PC-9 (cell line): ENCODE results near the gene C10orf105. TPM values are rescaled to one million over a fixed set of nuclear protein-coding genes. Genes with fewer than 3 reads are reported as not detected.

ENCODE experiments used
- BruUV-seq: library from RNA; stranded (reverse); fragments of 400-500 nt; replicated peaks from 2 replicates; lab custom pipeline; 2021; lab: Mats Ljungman, UMichigan
- CTCF ChIA-PET: fragments of 300-600 bp; sonication (Branson Sonifier 250); formaldehyde crosslinking; loops from one replicate; lab custom pipeline; 2022; ENCODE audit warnings: antibody characterized with exemption; lab: Charles Lee
- POLR2A ChIA-PET: fragments of 300-600 bp; sonication (Branson Sonifier 250); formaldehyde crosslinking; loops from one replicate; lab custom pipeline; 2022; ENCODE audit warnings: antibody characterized with exemption; ENCODE audit not compliant: unreplicated experiment; lab: Charles Lee
- DNase-seq, 2 experiments: peaks; one replicate each; pipeline versions ENCODE4 v3.0.0 to v3.0.0-alpha.2; 2015 to 2022; ENCODE audit warnings: mixed read lengths in 1 of 2
- H2AFZ ChIP-seq: fragments of 200-600 bp; sonication (generic); 2 replicates; pipeline ENCODE4 v1.8.1; 2017; ENCODE audit warnings: antibody characterized with exemption
- H3F3A ChIP-seq: fragments of 200-600 bp; sonication (generic); 2 replicates; pipeline ENCODE4 v1.8.1; 2017; ENCODE audit warnings: antibody characterized with exemption, mild to moderate bottlenecking, low read depth; ENCODE audit not compliant: insufficient read depth
- H3K27ac ChIP-seq: fragments of 200-600 bp; sonication (generic); 2 replicates; pipeline ENCODE4 v1.6.1; 2016; ENCODE audit warnings: mixed run types
- H3K27me3 ChIP-seq: fragments of 200-600 bp; sonication (generic); 2 replicates; pipeline ENCODE4 v1.6.1; 2016; ENCODE audit warnings: low read depth, mixed run types; ENCODE audit not compliant: insufficient read depth
- H3K36me3 ChIP-seq: fragments of 200-600 bp; sonication (generic); 2 replicates; pipeline ENCODE4 v1.6.1; 2016; ENCODE audit warnings: low read depth, mixed run types
- H3K4me1 ChIP-seq: fragments of 200-600 bp; sonication (generic); replicated peaks from 2 replicates; pipeline ENCODE4 v1.6.1; 2016; ENCODE audit warnings: mixed run types; ENCODE audit not compliant: insufficient read depth
- H3K4me2 ChIP-seq: fragments of 200-600 bp; sonication (generic); 2 replicates; pipeline ENCODE4 v1.6.1; 2017; ENCODE audit warnings: mixed run types
- H3K4me3 ChIP-seq: fragments of 200-600 bp; sonication (generic); 2 replicates; pipeline ENCODE4 v1.6.1; 2016; ENCODE audit warnings: mixed run types
- H3K79me2 ChIP-seq: fragments of 200-600 bp; sonication (generic); 2 replicates; pipeline ENCODE4 v1.6.1; 2017; ENCODE audit warnings: low read depth, mixed run types
- H3K9me2 ChIP-seq: fragments of 200-600 bp; sonication (generic); 2 replicates; pipeline ENCODE4 v1.8.1; 2017; ENCODE audit warnings: mild to moderate bottlenecking; ENCODE audit not compliant: insufficient read depth
- H3K9me3 ChIP-seq: fragments of 200-600 bp; sonication (generic); 2 replicates; pipeline ENCODE4 v1.8.1; 2016; ENCODE audit warnings: low read depth; ENCODE audit not compliant: insufficient read depth
- H4K20me1 ChIP-seq: fragments of 200-600 bp; sonication (generic); 2 replicates; pipeline ENCODE4 v1.8.1; 2017; ENCODE audit not compliant: insufficient read depth
- CTCF ChIP-seq: fragments of 200-600 bp; sonication (generic); conservative IDR thresholded peaks from 2 replicates; pipeline ENCODE4 v1.6.1; 2017; ENCODE audit warnings: mixed run types, antibody characterized with exemption, mild to moderate bottlenecking, moderate library complexity
- EZH2 ChIP-seq: fragments of 200-600 bp; sonication (generic); IDR thresholded peaks from 2 replicates; pipeline ENCODE4 v1.8.0; 2017; ENCODE audit warnings: antibody characterized with exemption, low read depth
- intact Hi-C: fragments of 100-400 bp; cut with micrococcal nuclease; formaldehyde crosslinking; loops from one replicate; pipeline ENCODE4 v1.10.0; 2022; ENCODE audit not compliant: unreplicated experiment
- total RNA-seq: library from RNA; stranded (reverse); gene quantifications from 2 replicates; pipeline ENCODE4 v1.2.3, GENCODE V29; 2021

C10orf105 gene
- total RNA-seq, 1 experiment from 2014 or later: not detected

GRCh38 chr10:71710519-71710918, 9.1 kb downstream of the C10orf105 start:
- no TSS peak for BruUV-seq
- Histone ChIP-seq H3K4me1 (peaks cover 20% of the 10 kb centered on the region), H2AFZ (no peak overlapping the region), H3K79me2 (no peaks in the 10 kb centered on the region), H3K36me3 (no peaks in the 10 kb centered on the region), H4K20me1 (no peaks in the 10 kb centered on the region), H3K4me3 (no peak overlapping the region), H3K9me3 (no peaks in the 10 kb centered on the region), H3K4me2 (no peak overlapping the region), H3K27me3 (no peaks in the 10 kb centered on the region), H3K27ac (no peak overlapping the region), H3F3A (peaks cover 6% of the 10 kb centered on the region; the same call in 1 of the 2 replicates), H3K9me2 (no peaks in the 10 kb centered on the region)
- DNase-seq: no peak
- TF ChIP-seq EZH2 (no peak), CTCF (no peak)
- ChIA-PET POLR2A (no interaction called here), CTCF (no interaction called here)
- intact Hi-C loops: loop anchor here (5.0 kb wide), 1 partner anchor 102 kb away; no protein-coding TSS in a partner anchor

- Histone ChIP-seq H3K9me3 (no peaks in the 10 kb centered on the region), H3K4me2 (no peak overlapping the region), H3K4me1 (peaks cover 14% of the 10 kb centered on the region), H3K4me3 (no peak overlapping the region), H3K27me3 (no peaks in the 10 kb centered on the region), H3F3A (peaks cover 6% of the 10 kb centered on the region; the same call in 1 of the 2 replicates), H4K20me1 (no peaks in the 10 kb centered on the region), H3K79me2 (no peaks in the 10 kb centered on the region), H3K27ac (no peak overlapping the region), H2AFZ (no peak overlapping the region), H3K36me3 (no peaks in the 10 kb centered on the region), H3K9me2 (no peaks in the 10 kb centered on the region)
- no peak for DNase-seq
- CTCF ChIA-PET: interaction anchor here (0.6 to 2.6 kb wide), 10 partner anchors 14 to 399 kb away, joined by 3 to 7 read pairs (median 4); partner anchors contain the start of gene VSIR
- POLR2A ChIA-PET: no interaction called here
- no TSS peak for BruUV-seq
- intact Hi-C loops: loop anchor here (1.0 to 2.0 kb wide), 4 partner anchors 139 to 395 kb away; partner anchors contain the start of gene CDH23
- TF ChIP-seq EZH2: no peak
- TF ChIP-seq CTCF: no peak
Observed at GRCh38 chr10:71708897-71709882, 10.4 kb downstream of the C10orf105 start.

- no peaks in the 10 kb centered on the region for H3K27me3 ChIP-seq
- H3K4me3 ChIP-seq: no peak overlapping the region
- H3K9me2 ChIP-seq: no peaks in the 10 kb centered on the region
- H3K36me3 ChIP-seq: no peaks in the 10 kb centered on the region
- H3K9me3 ChIP-seq: no peaks in the 10 kb centered on the region
- POLR2A ChIA-PET: no interaction called here
- intact Hi-C loops: loop anchor here (1.0 to 2.0 kb wide), 4 partner anchors 138 to 394 kb away; partner anchors contain the start of gene CDH23
- peaks cover 6% of the 10 kb centered on the region; the same call in 1 of the 2 replicates for H3K4me1 ChIP-seq
- no TSS peak for BruUV-seq
- H3K27ac ChIP-seq: no peak overlapping the region
- no peak overlapping the region for H2AFZ ChIP-seq
- TF ChIP-seq EZH2 (no peak), CTCF (peak; percentile 97)
- CTCF ChIA-PET: interaction anchor here (0.6 to 2.6 kb wide), 19 partner anchors 10 to 414 kb away, joined by 3 to 8 read pairs (median 4); partner anchors contain the start of genes SLC29A3 and VSIR
- 0 out of 2 replicates have a peak, but pooled peaks cover under 1% of the 10 kb centered on the region for H3F3A ChIP-seq
- H3K4me2 ChIP-seq: no peak overlapping the region
- DNase-seq: peak in 1 of 2 experiments; percentile 69
- no peaks in the 10 kb centered on the region for H4K20me1 ChIP-seq
- H3K79me2 ChIP-seq: no peaks in the 10 kb centered on the region
Observed at GRCh38 chr10:71708301-71708703, 11.3 kb downstream of the C10orf105 start.
